GM23338 (cell line): ENCODE measurements around the gene DHRS7B. TPM values are rescaled to one million over a fixed set of nuclear protein-coding genes. Genes with fewer than 3 reads are reported as not detected.

Source experiments
- ATAC-seq: fragments of 200-7000 bp; cut with Tn5 transposase; 3 replicates; pipeline ENCODE4 v1.9.1; 2020
- DNase-seq: peaks from one replicate; pipeline ENCODE4 v3.0.0-alpha.2; 2015; ENCODE audit warnings: low spot score
- H2AFZ ChIP-seq: fragments of 200-600 bp; sonication (generic); 2 replicates; pipeline ENCODE4 v1.8.0; 2016; ENCODE audit warnings: antibody characterized with exemption, mild to moderate bottlenecking, moderate library complexity
- H3F3A ChIP-seq: fragments of 200-600 bp; sonication (generic); replicated peaks from 2 replicates; pipeline ENCODE4 v1.8.0; 2017; ENCODE audit warnings: antibody characterized with exemption, mixed run types, low read depth
- H3K27ac ChIP-seq: fragments of 200-600 bp; sonication (generic); 2 replicates; pipeline ENCODE4 v1.6.1; 2016; ENCODE audit warnings: low read depth
- H3K27me3 ChIP-seq: fragments of 200-600 bp; sonication (generic); 2 replicates; pipeline ENCODE4 v1.8.0; 2016; ENCODE audit warnings: mild to moderate bottlenecking, mixed run types, moderate library complexity; ENCODE audit not compliant: insufficient read depth
- H3K36me3 ChIP-seq: fragments of 200-600 bp; sonication (generic); 2 replicates; pipeline ENCODE4 v1.8.0; 2016; ENCODE audit warnings: mild to moderate bottlenecking; ENCODE audit not compliant: insufficient read depth
- H3K4me1 ChIP-seq: fragments of 200-600 bp; sonication (generic); 2 replicates; pipeline ENCODE4 v1.8.0; 2016; ENCODE audit warnings: mild to moderate bottlenecking, moderate library complexity; ENCODE audit not compliant: insufficient read depth
- H3K4me2 ChIP-seq: fragments of 200-600 bp; sonication (generic); 2 replicates; pipeline ENCODE4 v1.7.1; 2017; ENCODE audit warnings: mixed run types
- H3K4me3 ChIP-seq: fragments of 200-600 bp; sonication (generic); 2 replicates; pipeline ENCODE4 v1.6.1; 2016; ENCODE audit warnings: mixed run types
- H3K79me2 ChIP-seq: fragments of 200-600 bp; sonication (generic); replicated peaks from 2 replicates; pipeline ENCODE4 v1.8.0; 2017; ENCODE audit warnings: mild to moderate bottlenecking; ENCODE audit not compliant: insufficient read depth
- H3K9me2 ChIP-seq: fragments of 200-600 bp; sonication (generic); 2 replicates; pipeline ENCODE4 v1.8.0; 2017; ENCODE audit not compliant: insufficient read depth
- H4K20me1 ChIP-seq: fragments of 200-600 bp; sonication (generic); replicated peaks from 2 replicates; pipeline ENCODE4 v1.8.0; 2017; ENCODE audit warnings: mild to moderate bottlenecking; ENCODE audit not compliant: insufficient read depth
- H3K27ac Mint-ChIP-seq: 2 replicates; pipeline ENCODE4 v1.8.0; 2020; ENCODE audit warnings: inconsistent platforms, mild to moderate bottlenecking, moderate library complexity, mixed read lengths
- H3K27me3 Mint-ChIP-seq: 3 replicates; pipeline ENCODE4 v1.8.0; 2022; ENCODE audit warnings: low read depth, mild to moderate bottlenecking, moderate library complexity, mixed read lengths, inconsistent platforms; ENCODE audit not compliant: insufficient read depth, poor library complexity
- H3K36me3 Mint-ChIP-seq: 3 replicates; pipeline ENCODE4 v1.8.0; 2021; ENCODE audit warnings: low read depth, mild to moderate bottlenecking, inconsistent platforms, moderate library complexity, mixed read lengths
- H3K4me1 Mint-ChIP-seq: 3 replicates; pipeline ENCODE4 v1.8.0; 2020; ENCODE audit warnings: mild to moderate bottlenecking, inconsistent platforms, mixed read lengths
- H3K4me3 Mint-ChIP-seq: 3 replicates; pipeline ENCODE4 v1.8.0; 2021; ENCODE audit warnings: moderate library complexity, mild to moderate bottlenecking, inconsistent platforms, mixed read lengths
- H3K9me3 Mint-ChIP-seq: 3 replicates; pipeline ENCODE4 v1.8.0; 2020; ENCODE audit warnings: moderate library complexity, mild to moderate bottlenecking, inconsistent platforms, mixed read lengths
- EZH2 ChIP-seq: fragments of 200-600 bp; sonication (generic); IDR thresholded peaks from one replicate; pipeline ENCODE4 v1.8.0; 2017; ENCODE audit warnings: antibody characterized with exemption, mild to moderate bottlenecking, low read depth; ENCODE audit not compliant: unreplicated experiment
- EZH2phosphoT487 ChIP-seq: fragments of 200-600 bp; sonication (generic); IDR thresholded peaks from one replicate; pipeline ENCODE4 v1.8.1; 2018; ENCODE audit warnings: antibody characterized with exemption; ENCODE audit not compliant: unreplicated experiment
- JUNB ChIP-seq: IDR thresholded peaks from one replicate; pipeline ENCODE4 v1.6.1; 2016; ENCODE audit warnings: antibody characterized with exemption; ENCODE audit not compliant: unreplicated experiment
- NANOG ChIP-seq: IDR thresholded peaks from 2 replicates; pipeline ENCODE4 v1.6.1; 2016; ENCODE audit warnings: antibody characterized with exemption, borderline replicate concordance
- POLR2AphosphoS5 ChIP-seq: IDR thresholded peaks from 2 replicates; pipeline ENCODE4 v1.6.1; 2016; ENCODE audit warnings: antibody characterized with exemption, low read depth
- STAT1 ChIP-seq: IDR thresholded peaks from one replicate; pipeline ENCODE4 v1.6.1; 2016; ENCODE audit warnings: antibody characterized with exemption; ENCODE audit not compliant: unreplicated experiment
- ZNF114 ChIP-seq: fragments of 250-450 bp; sonication (Bioruptor Pico); IDR thresholded peaks from 2 replicates; pipeline ENCODE4 v1.5.0; 2020; ENCODE audit warnings: mild to moderate bottlenecking, moderate library complexity
- ZNF331 ChIP-seq: fragments of 250-450 bp; sonication (Bioruptor Pico); IDR thresholded peaks from 2 replicates; pipeline ENCODE4 v1.5.0; 2020; ENCODE audit warnings: low read depth, mild to moderate bottlenecking, moderate library complexity
- polyA plus RNA-seq: library from polyadenylated mRNA; unstranded; fragments of >200 nt; fragmentation: Nextera tagmentation; extraction: Ambion mirVana; gene quantifications from 2 replicates; pipeline ENCODE4 v1.2.1, GENCODE V29; 2016
- total RNA-seq: library from RNA; depleted of rRNA; stranded (reverse); fragments of >200 nt; shearing (Covaris generic); gene quantifications from 2 replicates; pipeline ENCODE4 v1.2.3, GENCODE V29; 2014
- TF ChIP-seq, protein P1 (sequence below): IDR thresholded peaks from one replicate; pipeline ENCODE4 v1.6.1; 2018; ENCODE audit warnings: antibody characterized with exemption; ENCODE audit not compliant: unreplicated experiment
- TF ChIP-seq, protein P2 (sequence below): IDR thresholded peaks from 2 replicates; pipeline ENCODE4 v1.6.1; 2016; ENCODE audit warnings: antibody characterized with exemption
- TF ChIP-seq, protein P3 (sequence below): fragments of 250-450 bp; sonication (Bioruptor Pico); IDR thresholded peaks from 2 replicates; pipeline ENCODE4 v1.5.0; 2020; ENCODE audit warnings: mild to moderate bottlenecking, moderate library complexity

Gene DHRS7B
- total and polyA plus RNA-seq, 2 experiments from 2014 or later, result 26.6 to 27.9 TPM

DNA sequence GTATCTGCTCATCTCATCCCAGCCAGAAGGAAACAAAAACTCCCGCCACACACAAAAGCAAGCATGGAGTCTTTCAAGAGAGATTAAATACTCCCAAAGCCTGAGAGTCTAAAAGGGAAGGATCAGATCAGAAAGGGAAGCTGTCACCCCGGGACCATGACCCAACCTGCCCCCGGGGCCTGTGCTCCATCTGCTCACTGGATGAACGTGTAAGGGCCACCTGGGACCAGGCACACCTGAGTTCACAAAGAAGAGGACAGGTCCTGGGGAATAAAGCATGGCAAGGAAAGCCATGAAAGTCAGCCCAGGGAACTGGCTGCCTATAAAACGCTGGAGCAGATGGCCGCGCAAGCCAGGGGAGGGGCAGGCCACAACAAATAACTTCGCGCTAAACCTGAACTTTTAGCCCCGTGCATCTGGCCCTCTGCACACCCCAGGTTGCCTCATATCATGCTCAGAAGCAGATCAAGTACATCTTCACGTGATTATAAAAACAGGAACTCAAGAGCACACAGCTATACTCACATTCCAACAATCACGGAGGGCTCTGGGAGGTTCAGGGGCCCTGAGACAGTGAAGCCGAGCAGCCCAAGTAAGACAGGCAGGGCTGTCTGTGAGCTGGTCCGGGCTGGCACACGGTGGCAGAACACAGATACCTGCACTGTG, 83.8 kb downstream of the DHRS7B start (continued):
- TF ChIP-seq, protein P1, sequence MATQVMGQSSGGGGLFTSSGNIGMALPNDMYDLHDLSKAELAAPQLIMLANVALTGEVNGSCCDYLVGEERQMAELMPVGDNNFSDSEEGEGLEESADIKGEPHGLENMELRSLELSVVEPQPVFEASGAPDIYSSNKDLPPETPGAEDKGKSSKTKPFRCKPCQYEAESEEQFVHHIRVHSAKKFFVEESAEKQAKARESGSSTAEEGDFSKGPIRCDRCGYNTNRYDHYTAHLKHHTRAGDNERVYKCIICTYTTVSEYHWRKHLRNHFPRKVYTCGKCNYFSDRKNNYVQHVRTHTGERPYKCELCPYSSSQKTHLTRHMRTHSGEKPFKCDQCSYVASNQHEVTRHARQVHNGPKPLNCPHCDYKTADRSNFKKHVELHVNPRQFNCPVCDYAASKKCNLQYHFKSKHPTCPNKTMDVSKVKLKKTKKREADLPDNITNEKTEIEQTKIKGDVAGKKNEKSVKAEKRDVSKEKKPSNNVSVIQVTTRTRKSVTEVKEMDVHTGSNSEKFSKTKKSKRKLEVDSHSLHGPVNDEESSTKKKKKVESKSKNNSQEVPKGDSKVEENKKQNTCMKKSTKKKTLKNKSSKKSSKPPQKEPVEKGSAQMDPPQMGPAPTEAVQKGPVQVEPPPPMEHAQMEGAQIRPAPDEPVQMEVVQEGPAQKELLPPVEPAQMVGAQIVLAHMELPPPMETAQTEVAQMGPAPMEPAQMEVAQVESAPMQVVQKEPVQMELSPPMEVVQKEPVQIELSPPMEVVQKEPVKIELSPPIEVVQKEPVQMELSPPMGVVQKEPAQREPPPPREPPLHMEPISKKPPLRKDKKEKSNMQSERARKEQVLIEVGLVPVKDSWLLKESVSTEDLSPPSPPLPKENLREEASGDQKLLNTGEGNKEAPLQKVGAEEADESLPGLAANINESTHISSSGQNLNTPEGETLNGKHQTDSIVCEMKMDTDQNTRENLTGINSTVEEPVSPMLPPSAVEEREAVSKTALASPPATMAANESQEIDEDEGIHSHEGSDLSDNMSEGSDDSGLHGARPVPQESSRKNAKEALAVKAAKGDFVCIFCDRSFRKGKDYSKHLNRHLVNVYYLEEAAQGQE, result no peak
- no peak for TF ChIP-seq STAT1
- TF ChIP-seq, protein P2, sequence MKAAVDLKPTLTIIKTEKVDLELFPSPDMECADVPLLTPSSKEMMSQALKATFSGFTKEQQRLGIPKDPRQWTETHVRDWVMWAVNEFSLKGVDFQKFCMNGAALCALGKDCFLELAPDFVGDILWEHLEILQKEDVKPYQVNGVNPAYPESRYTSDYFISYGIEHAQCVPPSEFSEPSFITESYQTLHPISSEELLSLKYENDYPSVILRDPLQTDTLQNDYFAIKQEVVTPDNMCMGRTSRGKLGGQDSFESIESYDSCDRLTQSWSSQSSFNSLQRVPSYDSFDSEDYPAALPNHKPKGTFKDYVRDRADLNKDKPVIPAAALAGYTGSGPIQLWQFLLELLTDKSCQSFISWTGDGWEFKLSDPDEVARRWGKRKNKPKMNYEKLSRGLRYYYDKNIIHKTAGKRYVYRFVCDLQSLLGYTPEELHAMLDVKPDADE, result no peak
- TF ChIP-seq EZH2, result no peak
- TF ChIP-seq NANOG, result no peak
- TF ChIP-seq JUNB, result no peak

DNA sequence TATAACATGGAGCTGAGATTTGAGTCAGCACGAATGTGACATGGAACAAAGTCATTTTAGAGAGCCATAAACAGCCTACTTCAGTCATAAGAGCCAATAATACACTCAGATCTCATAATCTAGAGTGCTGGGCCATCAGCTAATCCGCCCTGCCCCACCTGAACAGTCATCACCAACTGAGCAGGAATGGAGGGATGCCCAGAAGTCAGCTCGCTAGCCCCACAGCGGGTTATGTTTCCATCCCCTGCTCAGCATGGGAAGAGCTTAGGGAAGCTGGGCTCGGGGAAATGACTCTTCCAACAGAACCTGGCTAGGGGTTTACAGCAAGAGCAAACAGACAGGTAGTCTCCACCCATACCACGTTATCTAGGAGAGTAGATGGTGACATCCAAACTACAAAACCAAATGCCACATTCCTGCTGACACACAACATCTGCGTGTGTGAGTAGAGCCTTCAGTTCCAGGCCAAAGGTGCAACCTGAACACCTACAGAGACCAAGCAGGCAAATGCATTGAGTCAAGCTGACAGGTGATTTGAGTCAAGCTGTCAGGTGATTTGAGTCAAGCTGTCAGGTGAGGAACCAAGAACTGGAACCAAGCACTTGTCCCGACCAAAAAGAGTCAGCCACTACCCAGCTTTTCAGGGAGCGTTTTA, 85.2 kb downstream of the DHRS7B start:
- H3K9me3 Mint-ChIP-seq, result no peaks in the 10 kb centered on the region
- H3K27ac ChIP-seq, result no peak overlapping the region
- no peaks in the 10 kb centered on the region for H3K9me2 ChIP-seq
- peaks cover 44% of the 10 kb centered on the region for H4K20me1 ChIP-seq
- peaks cover 21% of the 10 kb centered on the region for H3K4me1 ChIP-seq
- H3K4me3 ChIP-seq, result peak overlapping the region; percentile 98
- ATAC-seq (no peak), DNase-seq (no peak)
- peaks cover 24% of the 10 kb centered on the region for H3K36me3 Mint-ChIP-seq
- peaks cover 32% of the 10 kb centered on the region for H3K4me1 Mint-ChIP-seq
- H3K27ac Mint-ChIP-seq, result no peak overlapping the region; the same call in 1 of the 2 replicates
- peaks cover 81% of the 10 kb centered on the region for H3K79me2 ChIP-seq
- H3F3A ChIP-seq, result peaks cover 6% of the 10 kb centered on the region
- no peak overlapping the region for H2AFZ ChIP-seq
- no peaks in the 10 kb centered on the region for H3K27me3 ChIP-seq
- H3K4me2 ChIP-seq, result peak overlapping the region; percentile 95
- peaks cover 2% of the 10 kb centered on the region for H3K27me3 Mint-ChIP-seq
- H3K4me3 Mint-ChIP-seq, result peak overlapping the region; percentile 98
- peaks cover 6% of the 10 kb centered on the region; the same call in 1 of the 2 replicates for H3K36me3 ChIP-seq
- TF ChIP-seq, protein P2, result no peak
- no peak for TF ChIP-seq ZNF114 (CRISPR knock-in tag)
- TF ChIP-seq, protein P3, sequence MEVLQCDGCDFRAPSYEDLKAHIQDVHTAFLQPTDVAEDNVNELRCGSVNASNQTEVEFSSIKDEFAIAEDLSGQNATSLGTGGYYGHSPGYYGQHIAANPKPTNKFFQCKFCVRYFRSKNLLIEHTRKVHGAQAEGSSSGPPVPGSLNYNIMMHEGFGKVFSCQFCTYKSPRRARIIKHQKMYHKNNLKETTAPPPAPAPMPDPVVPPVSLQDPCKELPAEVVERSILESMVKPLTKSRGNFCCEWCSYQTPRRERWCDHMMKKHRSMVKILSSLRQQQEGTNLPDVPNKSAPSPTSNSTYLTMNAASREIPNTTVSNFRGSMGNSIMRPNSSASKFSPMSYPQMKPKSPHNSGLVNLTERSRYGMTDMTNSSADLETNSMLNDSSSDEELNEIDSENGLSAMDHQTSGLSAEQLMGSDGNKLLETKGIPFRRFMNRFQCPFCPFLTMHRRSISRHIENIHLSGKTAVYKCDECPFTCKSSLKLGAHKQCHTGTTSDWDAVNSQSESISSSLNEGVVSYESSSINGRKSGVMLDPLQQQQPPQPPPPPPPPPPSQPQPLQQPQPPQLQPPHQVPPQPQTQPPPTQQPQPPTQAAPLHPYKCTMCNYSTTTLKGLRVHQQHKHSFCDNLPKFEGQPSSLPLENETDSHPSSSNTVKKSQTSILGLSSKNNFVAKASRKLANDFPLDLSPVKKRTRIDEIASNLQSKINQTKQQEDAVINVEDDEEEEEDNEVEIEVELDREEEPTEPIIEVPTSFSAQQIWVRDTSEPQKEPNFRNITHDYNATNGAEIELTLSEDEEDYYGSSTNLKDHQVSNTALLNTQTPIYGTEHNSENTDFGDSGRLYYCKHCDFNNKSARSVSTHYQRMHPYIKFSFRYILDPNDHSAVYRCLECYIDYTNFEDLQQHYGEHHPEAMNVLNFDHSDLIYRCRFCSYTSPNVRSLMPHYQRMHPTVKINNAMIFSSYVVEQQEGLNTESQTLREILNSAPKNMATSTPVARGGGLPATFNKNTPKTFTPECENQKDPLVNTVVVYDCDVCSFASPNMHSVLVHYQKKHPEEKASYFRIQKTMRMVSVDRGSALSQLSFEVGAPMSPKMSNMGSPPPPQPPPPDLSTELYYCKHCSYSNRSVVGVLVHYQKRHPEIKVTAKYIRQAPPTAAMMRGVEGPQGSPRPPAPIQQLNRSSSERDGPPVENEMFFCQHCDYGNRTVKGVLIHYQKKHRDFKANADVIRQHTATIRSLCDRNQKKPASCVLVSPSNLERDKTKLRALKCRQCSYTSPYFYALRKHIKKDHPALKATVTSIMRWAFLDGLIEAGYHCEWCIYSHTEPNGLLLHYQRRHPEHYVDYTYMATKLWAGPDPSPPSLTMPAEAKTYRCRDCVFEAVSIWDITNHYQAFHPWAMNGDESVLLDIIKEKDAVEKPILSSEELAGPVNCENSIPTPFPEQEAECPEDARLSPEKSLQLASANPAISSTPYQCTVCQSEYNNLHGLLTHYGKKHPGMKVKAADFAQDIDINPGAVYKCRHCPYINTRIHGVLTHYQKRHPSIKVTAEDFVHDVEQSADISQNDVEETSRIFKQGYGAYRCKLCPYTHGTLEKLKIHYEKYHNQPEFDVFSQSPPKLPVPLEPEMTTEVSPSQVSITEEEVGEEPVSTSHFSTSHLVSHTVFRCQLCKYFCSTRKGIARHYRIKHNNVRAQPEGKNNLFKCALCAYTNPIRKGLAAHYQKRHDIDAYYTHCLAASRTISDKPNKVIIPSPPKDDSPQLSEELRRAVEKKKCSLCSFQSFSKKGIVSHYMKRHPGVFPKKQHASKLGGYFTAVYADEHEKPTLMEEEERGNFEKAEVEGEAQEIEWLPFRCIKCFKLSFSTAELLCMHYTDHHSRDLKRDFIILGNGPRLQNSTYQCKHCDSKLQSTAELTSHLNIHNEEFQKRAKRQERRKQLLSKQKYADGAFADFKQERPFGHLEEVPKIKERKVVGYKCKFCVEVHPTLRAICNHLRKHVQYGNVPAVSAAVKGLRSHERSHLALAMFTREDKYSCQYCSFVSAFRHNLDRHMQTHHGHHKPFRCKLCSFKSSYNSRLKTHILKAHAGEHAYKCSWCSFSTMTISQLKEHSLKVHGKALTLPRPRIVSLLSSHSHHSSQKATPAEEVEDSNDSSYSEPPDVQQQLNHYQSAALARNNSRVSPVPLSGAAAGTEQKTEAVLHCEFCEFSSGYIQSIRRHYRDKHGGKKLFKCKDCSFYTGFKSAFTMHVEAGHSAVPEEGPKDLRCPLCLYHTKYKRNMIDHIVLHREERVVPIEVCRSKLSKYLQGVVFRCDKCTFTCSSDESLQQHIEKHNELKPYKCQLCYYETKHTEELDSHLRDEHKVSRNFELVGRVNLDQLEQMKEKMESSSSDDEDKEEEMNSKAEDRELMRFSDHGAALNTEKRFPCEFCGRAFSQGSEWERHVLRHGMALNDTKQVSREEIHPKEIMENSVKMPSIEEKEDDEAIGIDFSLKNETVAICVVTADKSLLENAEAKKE, result no peak
- no peak for TF ChIP-seq POLR2AphosphoS5
- TF ChIP-seq EZH2, result no peak
- TF ChIP-seq EZH2phosphoT487, result no peak
- no peak for TF ChIP-seq ZNF331
